Measurements from ENCODE around the gene HAP1. TPM values are rescaled to one million over a fixed set of nuclear protein-coding genes. Genes with fewer than 3 reads are reported as not detected.

Gene HAP1
- total and polyA plus RNA-seq, 4 donors: under 0.01 to 0.05 (median 0.03) TPM

- no peaks in the 10 kb centered on the region for H3K27me3 ChIP-seq (ENCODE audit: control insufficient read depth in 4 of 4, insufficient read depth in 4 of 4, low read length in 3 of 4)
- no peaks in the 10 kb centered on the region for H3K9me3 ChIP-seq (ENCODE audit: control insufficient read depth in 4 of 4, low read length in 3 of 4)
- 91% methylated on average over 6 of the region's 6 CpGs for WGBS
- no peak for TF ChIP-seq GABPA (IDR thresholded peaks at IDR 0.05 in 1 of 2, conservative IDR thresholded peaks at IDR 0.05 in 1 of 2)
- TF ChIP-seq JUND (IDR thresholded peaks at IDR 0.05): no peak
- no peak for TF ChIP-seq FOXA1 (IDR thresholded peaks at IDR 0.05)
- no peak for TF ChIP-seq ATF3 (IDR thresholded peaks at IDR 0.05)
- no peak for TF ChIP-seq CTCF (IDR thresholded peaks at IDR 0.05; ENCODE audit: low read depth, low read length, missing input control)
- no peak overlapping the region for H3K9ac ChIP-seq (ENCODE audit: low read depth in 1 of 2, low read length in 2 of 2)
- no peak overlapping the region for H3K4me3 ChIP-seq (ENCODE audit: low read depth in 1 of 3, low read length in 3 of 3)
- H3K27ac ChIP-seq (ENCODE audit: low read depth in 1 of 2, low read length in 2 of 2): no peak overlapping the region
- no peak for DNase-seq (ENCODE audit: low spot score)
- no peaks in the 10 kb centered on the region for H3K36me3 ChIP-seq (ENCODE audit: control insufficient read depth in 4 of 4, insufficient read depth in 3 of 4, low read depth in 1 of 4, low read length in 3 of 4)
- no peaks in the 10 kb centered on the region for H3K4me1 ChIP-seq (ENCODE audit: control insufficient read depth in 4 of 4, insufficient read depth in 4 of 4, low read length in 3 of 4)
Measured at GRCh38 chr17:41748275-41748674, 13.8 kb upstream of the HAP1 start.

GRCh38 chr17:41741709-41742108 is 7.3 kb upstream of the HAP1 start:
- Histone ChIP-seq H3K36me3 (ENCODE audit: control insufficient read depth in 4 of 4, insufficient read depth in 3 of 4, low read depth in 1 of 4, low read length in 3 of 4) (no peaks in the 10 kb centered on the region), H3K27me3 (ENCODE audit: control insufficient read depth in 4 of 4, insufficient read depth in 4 of 4, low read length in 3 of 4) (no peaks in the 10 kb centered on the region), H3K9ac (ENCODE audit: low read depth in 1 of 2, low read length in 2 of 2) (no peak overlapping the region), H3K9me3 (ENCODE audit: control insufficient read depth in 4 of 4, low read length in 3 of 4) (no peaks in the 10 kb centered on the region), H3K27ac (ENCODE audit: low read depth in 1 of 2, low read length in 2 of 2) (no peak overlapping the region), H3K4me3 (ENCODE audit: low read depth in 1 of 3, low read length in 3 of 3) (no peak overlapping the region), H3K4me1 (ENCODE audit: control insufficient read depth in 4 of 4, insufficient read depth in 4 of 4, low read length in 3 of 4) (no peaks in the 10 kb centered on the region)
- DNase-seq (ENCODE audit: low spot score): no peak
- TF ChIP-seq SP1 (IDR thresholded peaks at IDR 0.05) (no peak), TAF1 (conservative IDR thresholded peaks at IDR 0.05) (no peak), MAX (IDR thresholded peaks at IDR 0.05) (no peak), REST (IDR thresholded peaks at IDR 0.05) (no peak), RAD21 (IDR thresholded peaks at IDR 0.05) (no peak), ZBTB33 (IDR thresholded peaks at IDR 0.05) (no peak), ATF3 (IDR thresholded peaks at IDR 0.05) (no peak), GABPA (IDR thresholded peaks at IDR 0.05 in 1 of 2, conservative IDR thresholded peaks at IDR 0.05 in 1 of 2) (no peak)
- 85% methylated on average over 9 of the region's 9 CpGs for WGBS

Data from liver (tissue), 9 donors.